ENCODE measurements around the gene KIF1C. TPM values are rescaled to one million over a fixed set of nuclear protein-coding genes. Genes with fewer than 3 reads are reported as not detected.

Gene KIF1C
- total and polyA plus RNA-seq, 4 donors = 89.0 to 371 (median 211) TPM

DNA sequence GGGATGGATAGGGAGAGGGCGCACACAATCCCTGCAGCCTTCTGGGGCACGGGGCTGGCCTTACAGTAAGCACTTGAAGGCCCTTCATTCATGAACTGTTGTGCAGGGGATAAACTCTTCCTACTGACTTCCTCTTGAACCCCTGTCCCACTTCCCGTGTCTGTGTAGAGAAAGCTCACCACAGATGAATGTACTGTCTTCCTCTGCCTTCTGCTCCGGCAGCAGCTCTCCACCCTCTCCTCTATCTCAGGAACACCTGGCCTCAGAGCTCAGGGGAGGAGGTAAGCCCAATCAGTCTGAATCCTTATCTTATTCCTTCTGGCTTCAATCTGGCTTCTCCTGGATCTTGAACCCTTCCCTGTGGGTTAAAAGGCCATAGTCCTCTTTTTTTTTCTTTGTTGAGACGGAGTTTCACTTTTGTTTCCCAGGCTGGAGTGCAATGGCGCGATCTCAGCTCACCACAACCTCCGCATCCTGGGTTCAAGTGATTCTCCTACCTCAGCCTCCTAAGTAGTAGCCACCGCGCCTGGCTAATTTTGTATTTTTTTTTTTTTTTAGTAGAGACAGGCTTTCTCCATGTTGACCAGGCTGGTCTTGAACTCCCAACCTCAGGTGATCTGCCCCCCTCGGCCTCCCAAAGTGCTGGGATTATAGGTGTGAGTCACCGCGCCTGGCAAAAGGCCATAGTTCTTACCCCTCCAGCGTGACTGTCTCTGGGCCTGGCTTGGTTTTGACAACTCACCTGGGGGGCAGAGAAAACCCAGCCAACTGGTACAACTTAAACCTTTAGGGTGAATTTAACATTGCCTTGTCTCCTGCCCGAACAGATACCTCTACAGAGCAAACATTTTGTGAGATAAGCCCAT lies 44.6 kb downstream of the KIF1C start:
- no peak for ATAC-seq (ENCODE audit: low FRiP score)
- H3K27me3 ChIP-seq (ENCODE audit: control insufficient read depth in 1 of 2, insufficient read depth in 2 of 2, low read length in 1 of 2) = no peaks in the 10 kb centered on the region
- 87 to 90% methylated on average over 15 of the region's 15 CpGs for WGBS, 2 donors
- DNase-seq = no peak
- no peak overlapping the region for H3K4me3 ChIP-seq (ENCODE audit: low read length in 2 of 2)
- no peaks in the 10 kb centered on the region for H3K9me3 ChIP-seq (ENCODE audit: control insufficient read depth, low read length)
- H3K4me1 ChIP-seq (ENCODE audit: control insufficient read depth in 1 of 2, insufficient read depth in 2 of 2, low read length in 2 of 2) = no peaks in the 10 kb centered on the region
- intact Hi-C loops (cut with DNase I) = no loop called here
- H3K36me3 ChIP-seq (ENCODE audit: control insufficient read depth in 1 of 2, insufficient read depth in 2 of 2, low read length in 1 of 2) = no peaks in the 10 kb centered on the region
- H3K27ac ChIP-seq (ENCODE audit: low read depth in 1 of 2, low read length in 2 of 2) = no peak overlapping the region

DNA sequence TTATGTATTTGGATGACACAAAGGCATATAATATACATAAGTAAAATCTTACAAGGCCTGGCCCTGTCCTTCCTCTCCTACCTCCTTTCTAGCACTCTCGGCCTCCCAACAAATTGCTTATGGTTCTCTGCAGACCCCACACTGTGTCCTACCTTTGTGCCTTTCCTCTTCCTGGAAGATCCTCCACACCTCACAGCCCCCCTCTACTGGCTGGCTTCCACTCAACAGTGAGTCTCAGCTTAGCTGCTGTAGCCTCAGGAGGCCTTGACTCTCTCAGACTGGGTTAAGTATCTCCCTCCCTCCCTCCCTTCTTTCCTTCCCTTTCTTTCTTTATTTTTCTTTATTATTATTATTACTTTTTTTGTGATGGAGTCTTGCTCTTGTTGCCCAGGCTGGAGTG lies 45.8 kb downstream of the KIF1C start:
- ATAC-seq (ENCODE audit: low FRiP score) (no peak), DNase-seq (no peak)
- 94 to 98% methylated on average over 1 of the region's 1 CpG for WGBS, 2 donors
- Histone ChIP-seq H3K36me3 (ENCODE audit: control insufficient read depth in 1 of 2, insufficient read depth in 2 of 2, low read length in 1 of 2) (no peaks in the 10 kb centered on the region), H3K4me1 (ENCODE audit: control insufficient read depth in 1 of 2, insufficient read depth in 2 of 2, low read length in 2 of 2) (no peaks in the 10 kb centered on the region), H3K4me3 (ENCODE audit: low read length in 2 of 2) (no peak overlapping the region), H3K27ac (ENCODE audit: low read depth in 1 of 2, low read length in 2 of 2) (no peak overlapping the region), H3K27me3 (ENCODE audit: control insufficient read depth in 1 of 2, insufficient read depth in 2 of 2, low read length in 1 of 2) (no peaks in the 10 kb centered on the region), H3K9me3 (ENCODE audit: control insufficient read depth, low read length) (no peaks in the 10 kb centered on the region)
- intact Hi-C loops (cut with DNase I) = no loop called here

DNA sequence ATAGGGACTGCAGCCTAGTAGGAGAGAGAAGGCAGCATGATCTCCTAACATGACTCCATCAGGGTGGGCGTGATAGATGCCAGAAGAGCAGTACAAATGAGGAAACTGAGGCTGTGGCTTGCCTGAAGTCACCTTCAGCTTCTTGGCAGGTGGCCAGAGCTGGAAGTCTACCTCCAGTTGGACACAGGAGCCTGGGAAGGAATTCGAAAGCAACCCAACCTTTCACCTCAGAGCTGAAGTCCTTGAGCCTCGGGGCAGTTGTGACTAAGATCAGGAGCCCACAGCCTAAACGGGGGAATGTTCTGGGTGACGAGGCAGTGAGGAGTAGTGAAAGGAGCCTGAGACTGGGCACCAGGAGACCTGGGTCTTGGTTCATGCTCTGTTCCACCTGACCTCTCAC lies 46.9 kb downstream of the KIF1C start:
- no peaks in the 10 kb centered on the region for H3K9me3 ChIP-seq (ENCODE audit: control insufficient read depth, low read length)
- no peaks in the 10 kb centered on the region for H3K27me3 ChIP-seq (ENCODE audit: control insufficient read depth in 1 of 2, insufficient read depth in 2 of 2, low read length in 1 of 2)
- no peak overlapping the region for H3K27ac ChIP-seq (ENCODE audit: low read depth in 1 of 2, low read length in 2 of 2)
- H3K36me3 ChIP-seq (ENCODE audit: control insufficient read depth in 1 of 2, insufficient read depth in 2 of 2, low read length in 1 of 2) = no peaks in the 10 kb centered on the region
- intact Hi-C loops (cut with DNase I) = no loop called here
- H3K4me3 ChIP-seq (ENCODE audit: low read length in 2 of 2) = no peak overlapping the region
- no peaks in the 10 kb centered on the region for H3K4me1 ChIP-seq (ENCODE audit: control insufficient read depth in 1 of 2, insufficient read depth in 2 of 2, low read length in 2 of 2)
- 85 to 89% methylated on average over 5 of the region's 5 CpGs for WGBS, 2 donors
- ATAC-seq (ENCODE audit: low FRiP score) = no peak
- no peak for DNase-seq

DNA sequence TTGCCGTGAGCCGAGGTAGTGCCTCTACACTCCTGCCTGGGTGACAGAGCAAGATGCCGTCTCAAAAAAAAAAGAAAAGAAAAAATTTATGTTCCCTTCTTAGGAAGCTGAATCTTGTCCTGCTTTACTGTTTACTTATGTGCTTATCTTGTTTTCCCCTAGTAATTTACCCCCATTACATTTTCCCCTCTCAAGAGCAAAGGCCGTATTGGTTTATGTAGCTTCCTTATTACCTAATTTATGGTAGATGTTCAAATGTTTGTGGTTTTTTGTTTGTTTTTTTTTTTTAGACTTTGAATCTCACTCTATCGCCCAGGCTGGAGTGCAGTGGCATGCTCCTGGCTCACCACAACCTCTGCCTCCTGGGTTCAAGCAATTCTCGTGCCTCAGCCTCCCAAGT lies 47.7 kb downstream of the KIF1C start:
- intact Hi-C loops (cut with DNase I) = no loop called here
- no peak for ATAC-seq (ENCODE audit: low FRiP score)
- Histone ChIP-seq H3K27ac (ENCODE audit: low read depth in 1 of 2, low read length in 2 of 2) (no peak overlapping the region), H3K9me3 (ENCODE audit: control insufficient read depth, low read length) (no peaks in the 10 kb centered on the region), H3K27me3 (ENCODE audit: control insufficient read depth in 1 of 2, insufficient read depth in 2 of 2, low read length in 1 of 2) (no peaks in the 10 kb centered on the region), H3K4me1 (ENCODE audit: control insufficient read depth in 1 of 2, insufficient read depth in 2 of 2, low read length in 2 of 2) (no peaks in the 10 kb centered on the region), H3K4me3 (ENCODE audit: low read length in 2 of 2) (no peak overlapping the region), H3K36me3 (ENCODE audit: control insufficient read depth in 1 of 2, insufficient read depth in 2 of 2, low read length in 1 of 2) (no peaks in the 10 kb centered on the region)
- DNase-seq = no peak
- WGBS, 2 donors = 85 to 87% methylated on average over 6 of the region's 6 CpGs

DNA sequence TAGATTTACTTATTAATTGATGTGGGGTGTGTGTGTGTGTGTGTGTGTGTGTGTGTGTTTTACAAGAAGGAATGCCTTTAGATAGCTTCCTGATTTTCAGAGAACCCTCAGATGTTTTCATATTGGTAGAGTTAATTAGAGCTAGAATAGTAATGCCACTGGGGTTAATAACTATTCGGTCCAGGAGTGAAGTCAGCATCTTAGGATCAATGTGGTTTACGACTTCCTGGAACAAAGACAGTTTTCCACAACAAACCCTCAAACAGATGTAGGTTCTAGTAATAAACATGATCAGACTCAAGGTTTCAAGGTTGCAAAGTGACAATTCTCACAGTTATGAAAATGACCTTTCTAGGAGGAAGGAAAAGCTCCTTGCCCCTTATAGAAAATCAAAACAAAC lies 49.7 kb downstream of the KIF1C start:
- 63 to 66% methylated on average over 2 of the region's 2 CpGs for WGBS, 2 donors

DNA sequence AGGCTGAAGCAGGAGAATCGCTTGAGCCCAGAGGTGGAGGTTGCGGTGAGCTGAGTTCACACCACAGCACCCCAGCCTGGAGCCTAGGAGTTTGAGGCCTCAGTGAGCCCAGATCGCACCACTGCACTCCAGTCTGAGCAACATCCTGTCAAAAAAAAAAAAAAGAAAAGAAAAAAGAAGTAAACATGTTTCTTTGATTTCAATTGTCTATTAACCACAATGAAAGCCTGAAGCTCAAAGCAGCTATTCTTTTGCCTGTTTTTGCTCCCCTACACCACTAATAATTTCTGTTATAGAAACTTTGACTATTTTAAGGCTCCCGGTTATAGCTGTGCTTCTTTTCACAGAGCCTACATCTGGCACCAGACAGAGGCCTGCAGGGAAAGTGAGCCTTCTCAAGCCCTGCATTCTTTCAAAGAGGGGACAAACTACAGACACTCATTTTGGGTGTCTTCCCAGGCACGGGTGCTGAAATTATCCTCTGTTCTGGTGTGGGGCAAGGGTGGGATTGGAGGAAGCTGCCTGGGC lies 51.6 kb downstream of the KIF1C start:
- Histone ChIP-seq H3K9me3 (ENCODE audit: control insufficient read depth, low read length) (no peaks in the 10 kb centered on the region), H3K27me3 (ENCODE audit: control insufficient read depth in 1 of 2, insufficient read depth in 2 of 2, low read length in 1 of 2) (no peaks in the 10 kb centered on the region), H3K4me3 (ENCODE audit: low read length in 2 of 2) (no peak overlapping the region), H3K27ac (ENCODE audit: low read depth in 1 of 2, low read length in 2 of 2) (no peak overlapping the region), H3K4me1 (ENCODE audit: control insufficient read depth in 1 of 2, insufficient read depth in 2 of 2, low read length in 2 of 2) (no peaks in the 10 kb centered on the region), H3K36me3 (ENCODE audit: control insufficient read depth in 1 of 2, insufficient read depth in 2 of 2, low read length in 1 of 2) (no peaks in the 10 kb centered on the region)
- ATAC-seq (ENCODE audit: low FRiP score) (no peak), DNase-seq (no peak)
- intact Hi-C loops (cut with DNase I) = no loop called here
- 67 to 69% methylated on average over 5 of the region's 5 CpGs for WGBS, 2 donors

More for the DNA sequence above, 49.7 kb downstream of the KIF1C start:
- intact Hi-C loops (cut with DNase I) = no loop called here
- Histone ChIP-seq H3K4me1 (ENCODE audit: control insufficient read depth in 1 of 2, insufficient read depth in 2 of 2, low read length in 2 of 2) (no peaks in the 10 kb centered on the region), H3K27me3 (ENCODE audit: control insufficient read depth in 1 of 2, insufficient read depth in 2 of 2, low read length in 1 of 2) (no peaks in the 10 kb centered on the region), H3K27ac (ENCODE audit: low read depth in 1 of 2, low read length in 2 of 2) (no peak overlapping the region), H3K36me3 (ENCODE audit: control insufficient read depth in 1 of 2, insufficient read depth in 2 of 2, low read length in 1 of 2) (no peaks in the 10 kb centered on the region), H3K9me3 (ENCODE audit: control insufficient read depth, low read length) (no peaks in the 10 kb centered on the region), H3K4me3 (ENCODE audit: low read length in 2 of 2) (no peak overlapping the region)
- DNase-seq (no peak), ATAC-seq (ENCODE audit: low FRiP score) (no peak)

DNA sequence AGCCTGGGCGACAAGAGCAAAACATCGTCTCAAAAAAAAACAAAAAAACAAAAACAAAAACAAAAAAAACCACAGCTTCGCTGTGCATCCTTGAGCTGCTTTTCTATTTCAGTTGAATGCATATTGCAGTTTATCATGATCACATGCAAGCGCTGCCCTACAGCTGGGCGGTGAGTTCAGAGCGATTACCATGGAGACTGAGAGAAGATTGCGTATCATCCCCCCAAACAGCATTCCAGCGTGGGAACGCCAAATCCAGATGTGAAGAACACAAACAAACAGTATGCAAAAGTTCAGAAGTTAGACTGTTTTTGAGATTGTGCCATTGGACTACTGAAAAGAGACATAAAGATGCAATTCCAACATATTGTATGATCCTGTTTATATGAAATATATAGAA lies 52.5 kb downstream of the KIF1C start:
- Histone ChIP-seq H3K9me3 (ENCODE audit: control insufficient read depth, low read length) (no peaks in the 10 kb centered on the region), H3K4me1 (ENCODE audit: control insufficient read depth in 1 of 2, insufficient read depth in 2 of 2, low read length in 2 of 2) (no peaks in the 10 kb centered on the region), H3K4me3 (ENCODE audit: low read length in 2 of 2) (no peak overlapping the region), H3K27me3 (ENCODE audit: control insufficient read depth in 1 of 2, insufficient read depth in 2 of 2, low read length in 1 of 2) (no peaks in the 10 kb centered on the region), H3K36me3 (ENCODE audit: control insufficient read depth in 1 of 2, insufficient read depth in 2 of 2, low read length in 1 of 2) (no peaks in the 10 kb centered on the region), H3K27ac (ENCODE audit: low read depth in 1 of 2, low read length in 2 of 2) (no peak overlapping the region)
- no peak for DNase-seq
- 73 to 75% methylated on average over 9 of the region's 9 CpGs for WGBS, 2 donors
- intact Hi-C loops (cut with DNase I) = no loop called here
- ATAC-seq (ENCODE audit: low FRiP score) = no peak

DNA sequence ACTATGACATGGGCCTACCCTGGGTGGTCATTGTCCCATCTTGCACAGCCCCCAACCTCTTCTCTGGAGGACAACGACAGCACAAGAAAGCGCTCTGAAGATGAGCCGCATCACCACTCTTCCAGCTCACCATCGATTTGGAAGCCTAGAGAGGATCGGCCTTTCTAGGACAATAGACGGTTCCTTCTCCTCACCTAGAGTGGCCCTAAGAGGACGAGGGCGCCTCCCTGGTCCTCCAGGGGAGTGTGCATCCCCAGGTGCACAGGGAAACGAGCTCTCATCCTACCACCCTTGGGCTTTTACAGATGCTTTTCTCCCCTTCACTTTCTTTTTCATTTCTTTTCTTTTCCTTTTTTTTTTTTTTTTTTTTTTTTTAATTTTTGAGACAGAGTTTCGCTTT lies 57.8 kb downstream of the KIF1C start:
- no peak for DNase-seq
- no peaks in the 10 kb centered on the region for H3K9me3 ChIP-seq (ENCODE audit: control insufficient read depth, low read length)
- H3K4me1 ChIP-seq (ENCODE audit: control insufficient read depth in 1 of 2, insufficient read depth in 2 of 2, low read length in 2 of 2) = no peaks in the 10 kb centered on the region
- no peaks in the 10 kb centered on the region for H3K27me3 ChIP-seq (ENCODE audit: control insufficient read depth in 1 of 2, insufficient read depth in 2 of 2, low read length in 1 of 2)
- no peak overlapping the region for H3K4me3 ChIP-seq (ENCODE audit: low read length in 2 of 2)
- 90 to 93% methylated on average over 9 to 10 of the region's 10 CpGs for WGBS, 2 donors
- intact Hi-C loops (cut with DNase I) = no loop called here
- H3K27ac ChIP-seq (ENCODE audit: low read depth in 1 of 2, low read length in 2 of 2) = no peak overlapping the region
- no peaks in the 10 kb centered on the region for H3K36me3 ChIP-seq (ENCODE audit: control insufficient read depth in 1 of 2, insufficient read depth in 2 of 2, low read length in 1 of 2)
- no peak for ATAC-seq (ENCODE audit: low FRiP score)

DNA sequence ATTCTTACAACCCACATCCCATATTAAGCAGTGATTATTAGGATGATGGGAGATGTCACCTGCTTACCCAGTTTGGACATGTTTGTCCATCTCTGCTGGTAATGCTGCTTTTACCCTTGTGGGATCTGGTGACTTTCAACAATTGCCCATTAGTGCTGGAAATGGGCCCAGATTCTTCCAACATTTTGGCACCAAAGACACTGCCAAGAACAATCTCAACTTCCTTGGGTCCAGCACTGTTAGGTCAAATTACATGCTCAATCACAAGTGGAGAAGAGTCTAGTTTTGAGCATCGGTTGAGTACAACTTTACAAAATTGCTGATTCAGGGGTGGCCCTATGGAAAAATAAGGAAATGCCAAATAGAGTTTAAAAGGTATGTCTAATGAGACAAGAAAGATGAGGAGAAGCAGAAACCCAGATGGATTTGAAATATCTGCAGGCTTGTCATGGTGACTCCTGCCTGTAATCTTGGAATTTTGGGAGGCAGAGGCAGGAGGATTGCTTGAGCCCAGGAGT lies 67.5 kb downstream of the KIF1C start:
- H3K9me3 ChIP-seq (ENCODE audit: control insufficient read depth, low read length) = no peaks in the 10 kb centered on the region
- DNase-seq (no peak), ATAC-seq (ENCODE audit: low FRiP score) (no peak)
- H3K4me1 ChIP-seq (ENCODE audit: control insufficient read depth in 1 of 2, insufficient read depth in 2 of 2, low read length in 2 of 2) = no peaks in the 10 kb centered on the region
- H3K4me3 ChIP-seq (ENCODE audit: low read length in 2 of 2) = no peak overlapping the region
- H3K36me3 ChIP-seq (ENCODE audit: control insufficient read depth in 1 of 2, insufficient read depth in 2 of 2, low read length in 1 of 2) = no peaks in the 10 kb centered on the region
- H3K27me3 ChIP-seq (ENCODE audit: control insufficient read depth in 1 of 2, insufficient read depth in 2 of 2, low read length in 1 of 2) = no peaks in the 10 kb centered on the region
- WGBS, 2 donors = 3 to 4% methylated on average over 1 of the region's 1 CpG
- intact Hi-C loops (cut with DNase I) = no loop called here
- H3K27ac ChIP-seq (ENCODE audit: low read depth in 1 of 2, low read length in 2 of 2) = no peak overlapping the region

Measured in aorta (tissue), 5 donors.